GM21381 (cell line): ENCODE data around the gene RADIL.

Experiments used
- ATAC-seq: cut with Tn5 transposase; IDR thresholded peaks from one replicate; pipeline ENCODE4 v1.9.1; 2021; ENCODE audit warnings: mild to moderate bottlenecking, moderate library complexity; ENCODE audit not compliant: unreplicated experiment

RADIL gene

GRCh38 chr7:4833691-4834600 is 49.6 kb downstream of the RADIL start:
- no peak for ATAC-seq

- ATAC-seq: no peak
Measured at GRCh38 chr7:4833176-4833575, 50.3 kb downstream of the RADIL start.

- no peak for ATAC-seq
Measured at GRCh38 chr7:4832711-4833110, 50.8 kb downstream of the RADIL start.

GRCh38 chr7:4831723-4832495 is 51.6 kb downstream of the RADIL start:
- ATAC-seq: no peak

GRCh38 chr7:4830176-4830575 is 53.3 kb downstream of the RADIL start:
- no peak for ATAC-seq

GRCh38 chr7:4828720-4829383 is 54.7 kb downstream of the RADIL start:
- no peak for ATAC-seq

- ATAC-seq: no peak
Measured at GRCh38 chr7:4825081-4825480, 58.4 kb downstream of the RADIL start.

GRCh38 chr7:4824120-4824775 is 59.3 kb downstream of the RADIL start:
- ATAC-seq: no peak

- ATAC-seq: no peak
Measured at GRCh38 chr7:4823441-4824119, 59.9 kb downstream of the RADIL start.

- ATAC-seq: no peak
Measured at GRCh38 chr7:4822677-4823076, 60.8 kb downstream of the RADIL start.

- no peak for ATAC-seq
Measured at GRCh38 chr7:4820967-4821471, 62.5 kb downstream of the RADIL start.

GRCh38 chr7:4820405-4820966 is 63.0 kb downstream of the RADIL start:
- ATAC-seq: no peak

- no peak for ATAC-seq
Measured at GRCh38 chr7:4819560-4820404, 63.7 kb downstream of the RADIL start.

- no peak for ATAC-seq
Measured at GRCh38 chr7:4818000-4818794, 65.3 kb downstream of the RADIL start.

GRCh38 chr7:4817178-4817901 is 66.2 kb downstream of the RADIL start:
- no peak for ATAC-seq

- ATAC-seq: no peak
Measured at GRCh38 chr7:4816419-4817080, 67.0 kb downstream of the RADIL start.
